ENCODE measurements around the gene ZNF638. TPM values are rescaled to one million over a fixed set of nuclear protein-coding genes. Genes with fewer than 3 reads are reported as not detected.
"Not testable (repeated sequence)": the region's sequence is repeated elsewhere in the genome, so short reads cannot be mapped to it uniquely, and the experiment has no call there.

The ZNF638 gene
- polyA plus RNA-seq (ENCODE audit: insufficient read length), result 285 TPM
- long read RNA-seq, donor 1, transcript ZNF638-206 (2 exons, 931 nt), result major isoform, 7 of 35 reads
- long read RNA-seq, donor 1, partial matches to known transcripts, result 23 of 35 reads
- long read RNA-seq, donor 1, other reads (novel, unspliced or antisense), result 0 of 35 reads
- long read RNA-seq, donor 2, transcript ZNF638-206 (2 exons, 931 nt), result major isoform, 9 of 51 reads
- long read RNA-seq, donor 2, partial matches to known transcripts, result 39 of 51 reads
- long read RNA-seq, donor 2, other reads (novel, unspliced or antisense), result 0 of 51 reads
- long read RNA-seq, donor 3, transcript ZNF638-206 (2 exons, 931 nt), result major isoform, 12 of 47 reads
- long read RNA-seq, donor 3, partial matches to known transcripts, result 29 of 47 reads
- long read RNA-seq, donor 3, other reads (novel, unspliced or antisense), result 0 of 47 reads
- long read RNA-seq, donor 4, partial matches to known transcripts, result 0 of 1 reads
- long read RNA-seq, donor 4, other reads (novel, unspliced or antisense), result 0 of 1 reads
- long read RNA-seq, donor 5, partial matches to known transcripts, result 32 of 39 reads
- long read RNA-seq, donor 5, other reads (novel, unspliced or antisense), result 0 of 39 reads
- long read RNA-seq, donor 6, transcript ZNF638-206 (2 exons, 931 nt), result major isoform, 9 of 35 reads
- long read RNA-seq, donor 6, partial matches to known transcripts, result 26 of 35 reads
- long read RNA-seq, donor 6, other reads (novel, unspliced or antisense), result 0 of 35 reads
- long read RNA-seq, donor 7, transcript ZNF638-221 (3 exons, 842 nt), result minor isoform, 7 of 92 reads
- long read RNA-seq, donor 7, transcript ZNF638-206 (2 exons, 931 nt), result major isoform, 10 of 92 reads
- long read RNA-seq, donor 7, partial matches to known transcripts, result 74 of 92 reads
- long read RNA-seq, donor 7, other reads (novel, unspliced or antisense), result 0 of 92 reads
- long read RNA-seq, donor 8, partial matches to known transcripts, result 5 of 7 reads
- long read RNA-seq, donor 8, other reads (novel, unspliced or antisense), result 0 of 7 reads

GRCh38 chr2:71331581-71332434 is at the start of gene ZNF638:
ZNF638 (plus strand) TSS chr2:71331782; CDS start chr2:71348955, 17,173 bp downstream.
- peak; percentile 94 for DNase-seq

GRCh38 chr2:71281950-71282349 is 49.6 kb upstream of the ZNF638 start:
- no peak for DNase-seq

- no peak for DNase-seq
These were observed 49.1 kb upstream of the ZNF638 start for GRCh38 chr2:71282493-71282892.

GRCh38 chr2:71283131-71283530 is 48.5 kb upstream of the ZNF638 start:
- no peak for DNase-seq

GRCh38 chr2:71285706-71286105 is 45.9 kb upstream of the ZNF638 start:
- DNase-seq, result no peak

- no peak for DNase-seq
These were observed 40.2 kb upstream of the ZNF638 start for GRCh38 chr2:71291398-71291797.

GRCh38 chr2:71292159-71292558 is 39.4 kb upstream of the ZNF638 start:
- DNase-seq, result no peak

- no peak for DNase-seq
These were observed 32.7 kb upstream of the ZNF638 start for GRCh38 chr2:71298914-71299313.

GRCh38 chr2:71299507-71299906 is 32.1 kb upstream of the ZNF638 start:
- DNase-seq, result peak; percentile 32

GRCh38 chr2:71303849-71304248 is 27.7 kb upstream of the ZNF638 start:
- DNase-seq, result no peak

GRCh38 chr2:71306762-71307161 is 24.8 kb upstream of the ZNF638 start:
- DNase-seq, result no peak

- no peak for DNase-seq
These were observed 18.4 kb upstream of the ZNF638 start for GRCh38 chr2:71313016-71313766.

- no peak for DNase-seq
These were observed 14.5 kb upstream of the ZNF638 start for GRCh38 chr2:71317060-71317459.

- not testable (repeated sequence) for DNase-seq
These were observed 13.7 kb upstream of the ZNF638 start for GRCh38 chr2:71317900-71318299.

- no peak for DNase-seq
These were observed 8.2 kb upstream of the ZNF638 start for GRCh38 chr2:71323386-71323785.

GRCh38 chr2:71326968-71327367 is 4.6 kb upstream of the ZNF638 start:
- no peak for DNase-seq

- no peak for DNase-seq
These were observed 3.7 kb upstream of the ZNF638 start for GRCh38 chr2:71327916-71328315.

- DNase-seq, result no peak
These were observed 1.4 kb upstream of the ZNF638 start for GRCh38 chr2:71330155-71330554.

- no peak for DNase-seq
These were observed 824 bp upstream of the ZNF638 start for GRCh38 chr2:71330585-71331330.

GRCh38 chr2:71331331-71331580 is 326 bp upstream of the ZNF638 start:
- not testable (repeated sequence) for DNase-seq

- no peak for DNase-seq
These were observed 834 bp downstream of the ZNF638 start for GRCh38 chr2:71332435-71332796.

Data from left kidney (tissue), 8 donors.